Sigmoid colon (tissue), 7 donors: Measurements from ENCODE around the gene SLC6A6. TPM values are rescaled to one million over a fixed set of nuclear protein-coding genes. Genes with fewer than 3 reads are reported as not detected.
"Not testable (repeated sequence)": the region's sequence is repeated elsewhere in the genome, so short reads cannot be mapped to it uniquely, and the experiment has no call there.

ENCODE experiments used
- DNase-seq: peaks from one replicate; pipeline ENCODE4 v3.0.0-alpha.2; 2019
- H3K27ac ChIP-seq, 4 donors: fragments of 200-600 bp; sonication (generic); one replicate each; pipeline ENCODE4 v1.5.1; 2016 to 2019; ENCODE audit warnings: mild to moderate bottlenecking in 1 of 4
- H3K27me3 ChIP-seq, 3 donors: fragments of 200-600 bp; sonication (generic); one replicate each; pipeline ENCODE4 v1.5.1; 2019; ENCODE audit warnings: mild to moderate bottlenecking in 1 of 3
- H3K36me3 ChIP-seq, 4 donors: fragments of 200-600 bp; sonication (generic); one replicate each; pipeline ENCODE4 v1.5.1; 2016 to 2019
- H3K4me1 ChIP-seq, 4 donors: fragments of 200-600 bp; sonication (generic); one replicate each; pipeline ENCODE4 v1.5.1; 2017 to 2019
- H3K4me3 ChIP-seq, 4 donors: fragments of 200-600 bp; sonication (generic); one replicate each; pipeline ENCODE4 v1.5.1; 2017 to 2019; ENCODE audit warnings: mild to moderate bottlenecking in 2 of 4, moderate library complexity in 1 of 4
- H3K9me3 ChIP-seq, 4 donors: fragments of 200-600 bp in 3 of 4; sonication (generic) in 3 of 4; one replicate each; pipeline versions ENCODE4 v1.5.1 to v1.6.1; 2013 to 2019
- EP300 ChIP-seq, 4 donors: sonication (generic); formaldehyde crosslinking; IDR thresholded peaks; one replicate each; pipeline ENCODE4 v1.6.1; 2017; ENCODE audit warnings: antibody characterized with exemption in 4 of 4
- POLR2A ChIP-seq, 2 donors: fragments of 450-650 bp; IDR thresholded peaks; one replicate each; pipeline ENCODE4 v1.6.1; 2016; ENCODE audit warnings: antibody characterized with exemption in 2 of 2, mild to moderate bottlenecking in 2 of 2, moderate library complexity in 2 of 2
- POLR2AphosphoS5 ChIP-seq, 4 donors: sonication (generic); formaldehyde crosslinking; IDR thresholded peaks; one replicate each; pipeline ENCODE4 v1.6.1; 2017; ENCODE audit warnings: antibody characterized with exemption in 4 of 4
- WGBS, 2 donors: extraction: QIAGEN DNeasy Blood & Tissue Kit; methylation state at CpG; one replicate each; pipeline ENCODE4 v1.1.7; 2013; 5-methylcytosine and 5-hydroxymethylcytosine counted together
- intact Hi-C: fragments of 100-400 bp; cut with DNase I; formaldehyde crosslinking; loops from one replicate; pipeline ENCODE4 v1.15.1; 2023
- polyA plus RNA-seq, 3 donors: library from polyadenylated mRNA; stranded (reverse); fragments of 200-250 nt; gene quantifications; one replicate each; pipeline ENCODE4 v1.2.3, GENCODE V29; 2013
- total RNA-seq, 4 donors: library from RNA; depleted of rRNA; stranded (reverse); fragments of >200 nt; gene quantifications; one replicate each; pipeline ENCODE4 v1.1.0, GENCODE V29; 2016
- TF ChIP-seq, protein P1 (sequence below), 4 experiments: fragments of 450-650 bp in 3 of 4; fragments of 200-600 bp in 1 of 4; IDR thresholded peaks; one replicate each; pipeline ENCODE4 v1.5.1; 2016 to 2019; ENCODE audit warnings: antibody characterized with exemption in 4 of 4, mild to moderate bottlenecking in 3 of 4, moderate library complexity in 2 of 4
- donor health status: healthy with polysubstance abuse.
- donor health status: Bipolar disorder and iron deficiency.
- donor health status: healthy.

The SLC6A6 gene
- total and polyA plus RNA-seq, 7 donors: 2.3 to 19.1 (median 8.4) TPM

DNA sequence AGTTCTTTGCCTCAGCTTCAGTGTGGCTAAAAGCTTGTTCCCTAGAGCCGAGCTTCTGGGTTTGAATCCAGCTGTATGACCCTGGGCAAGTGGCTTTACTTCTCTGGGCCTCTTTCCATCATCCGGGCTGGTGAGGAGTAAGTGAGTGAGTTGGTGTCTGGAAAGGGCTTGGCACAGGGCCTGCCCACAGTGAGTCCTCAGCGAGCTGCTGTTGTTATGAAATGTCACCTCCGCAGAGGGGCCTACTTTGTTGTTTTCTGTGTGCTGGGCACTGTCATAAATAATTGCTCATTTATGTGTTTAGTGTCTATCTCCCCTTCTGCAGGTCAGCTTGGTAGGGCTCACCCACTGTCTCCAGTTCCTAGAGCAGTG, 31.7 kb downstream of the SLC6A6 start:
- Histone ChIP-seq H3K9me3 (no peaks in the 10 kb centered on the region), H3K27me3 (no peaks in the 10 kb centered on the region), H3K36me3 (no peaks in the 10 kb centered on the region), H3K4me3 (no peak overlapping the region), H3K4me1 (peaks cover 0 to 47% (median 33%) of the 10 kb centered on the region in 4 donors), H3K27ac (peak overlapping the region in 2 of 4 donors; percentile 46 to 51)
- TF ChIP-seq POLR2AphosphoS5 (IDR thresholded peaks at IDR 0.05): no peak
- TF ChIP-seq EP300 (IDR thresholded peaks at IDR 0.05): no peak
- TF ChIP-seq POLR2A (IDR thresholded peaks at IDR 0.05): no peak
- TF ChIP-seq, protein P1, sequence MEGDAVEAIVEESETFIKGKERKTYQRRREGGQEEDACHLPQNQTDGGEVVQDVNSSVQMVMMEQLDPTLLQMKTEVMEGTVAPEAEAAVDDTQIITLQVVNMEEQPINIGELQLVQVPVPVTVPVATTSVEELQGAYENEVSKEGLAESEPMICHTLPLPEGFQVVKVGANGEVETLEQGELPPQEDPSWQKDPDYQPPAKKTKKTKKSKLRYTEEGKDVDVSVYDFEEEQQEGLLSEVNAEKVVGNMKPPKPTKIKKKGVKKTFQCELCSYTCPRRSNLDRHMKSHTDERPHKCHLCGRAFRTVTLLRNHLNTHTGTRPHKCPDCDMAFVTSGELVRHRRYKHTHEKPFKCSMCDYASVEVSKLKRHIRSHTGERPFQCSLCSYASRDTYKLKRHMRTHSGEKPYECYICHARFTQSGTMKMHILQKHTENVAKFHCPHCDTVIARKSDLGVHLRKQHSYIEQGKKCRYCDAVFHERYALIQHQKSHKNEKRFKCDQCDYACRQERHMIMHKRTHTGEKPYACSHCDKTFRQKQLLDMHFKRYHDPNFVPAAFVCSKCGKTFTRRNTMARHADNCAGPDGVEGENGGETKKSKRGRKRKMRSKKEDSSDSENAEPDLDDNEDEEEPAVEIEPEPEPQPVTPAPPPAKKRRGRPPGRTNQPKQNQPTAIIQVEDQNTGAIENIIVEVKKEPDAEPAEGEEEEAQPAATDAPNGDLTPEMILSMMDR (IDR thresholded peaks at IDR 0.05): no peak
- no peak for DNase-seq
- intact Hi-C loops: no loop called here
- 52 to 66% methylated on average over 4 of the region's 4 CpGs for WGBS, 2 donors

DNA sequence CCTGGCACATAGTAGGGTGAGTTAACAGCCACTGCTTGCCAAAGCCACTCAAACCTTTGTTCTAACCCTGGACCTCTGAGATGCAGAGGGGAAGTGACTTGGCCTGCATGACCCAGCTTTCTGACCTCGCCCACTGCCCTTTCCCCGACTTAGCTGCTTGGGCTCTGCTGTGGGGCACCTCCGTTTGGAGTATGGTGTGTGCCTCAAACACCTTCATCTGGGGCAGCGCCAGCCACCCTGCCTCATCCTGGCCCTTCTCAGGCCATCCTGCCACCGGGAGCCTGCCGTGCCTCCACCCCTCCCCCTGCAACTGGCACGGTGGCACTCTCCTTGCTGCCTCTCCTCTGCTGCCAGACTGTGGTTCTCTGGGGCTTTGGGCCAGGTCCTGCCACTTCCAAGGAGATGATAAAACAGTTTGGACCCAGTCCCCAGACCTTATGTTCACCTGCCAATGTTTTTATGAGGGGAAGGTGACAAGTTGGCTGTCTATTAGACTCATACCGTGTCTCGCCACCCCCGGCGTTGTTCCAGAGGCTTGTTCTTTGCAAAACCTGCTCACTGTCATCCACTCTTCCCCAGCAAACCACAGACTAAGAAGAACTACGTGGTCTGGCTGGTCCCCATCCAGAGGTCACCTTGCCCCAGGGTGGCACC, 32.2 kb downstream of the SLC6A6 start:
- 26 to 65% methylated on average over 12 of the region's 12 CpGs for WGBS, 2 donors
- peak in 1 of 4 donors; percentile 5 for TF ChIP-seq POLR2AphosphoS5 (IDR thresholded peaks at IDR 0.05)
- TF ChIP-seq EP300 (IDR thresholded peaks at IDR 0.05): no peak
- Histone ChIP-seq H3K27ac (peak overlapping the region in 3 of 4 donors; percentile 6 to 51 (median 46)), H3K36me3 (no peaks in the 10 kb centered on the region), H3K27me3 (no peaks in the 10 kb centered on the region), H3K4me1 (peaks cover 0 to 51% (median 35%) of the 10 kb centered on the region in 4 donors), H3K9me3 (no peaks in the 10 kb centered on the region), H3K4me3 (no peak overlapping the region)
- DNase-seq: no peak
- intact Hi-C loops: no loop called here

DNA sequence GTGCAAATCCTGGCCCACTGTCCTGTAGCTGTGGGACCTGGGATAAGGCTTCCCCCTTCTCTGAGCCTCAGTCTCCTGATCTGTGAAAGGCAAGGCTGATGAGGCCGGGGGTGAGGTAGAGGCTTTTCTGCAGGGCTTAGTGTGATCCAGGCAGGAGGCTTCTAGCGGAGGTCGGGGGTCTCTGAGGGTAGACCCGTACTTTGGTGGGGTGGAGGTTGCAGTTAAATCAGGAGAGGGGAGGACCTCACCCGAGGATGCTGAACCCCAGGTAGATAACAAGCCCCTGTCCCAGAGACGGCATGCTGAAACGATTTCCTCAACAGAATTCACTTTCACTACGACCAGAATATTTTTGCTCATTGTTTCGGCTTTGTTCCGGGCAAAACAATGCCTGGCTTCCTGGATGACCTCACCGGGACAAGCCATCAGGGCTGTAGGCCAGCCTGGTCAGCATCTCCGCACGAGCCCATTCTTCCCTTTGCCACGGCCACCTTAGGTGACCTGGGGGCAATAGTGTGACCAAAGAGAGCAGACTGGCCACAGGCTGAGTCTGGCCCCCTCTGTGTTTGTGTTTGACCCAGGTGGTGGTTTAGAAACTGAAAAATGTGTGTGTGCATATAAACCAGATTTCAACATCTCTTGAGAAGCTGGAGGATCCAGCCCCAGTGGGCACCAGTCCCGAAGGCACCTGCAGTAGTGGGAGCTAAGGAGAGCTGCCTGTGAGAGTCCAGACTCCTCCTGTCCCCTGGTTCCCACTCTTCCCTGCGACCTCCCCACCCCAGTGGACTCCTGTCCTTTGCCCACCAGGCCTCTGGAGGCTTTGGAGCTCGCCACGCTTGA, 33.0 kb downstream of the SLC6A6 start:
- H3K9me3 ChIP-seq: no peaks in the 10 kb centered on the region
- no peak overlapping the region for H3K4me3 ChIP-seq
- H3K4me1 ChIP-seq: peaks cover 0 to 58% (median 36%) of the 10 kb centered on the region in 4 donors
- H3K27me3 ChIP-seq: no peaks in the 10 kb centered on the region
- TF ChIP-seq EP300 (IDR thresholded peaks at IDR 0.05) (no peak), POLR2AphosphoS5 (IDR thresholded peaks at IDR 0.05) (peak in 1 of 4 donors; percentile 50)
- TF ChIP-seq, protein P1 (IDR thresholded peaks at IDR 0.05): no peak
- 87 to 91% methylated on average over 18 of the region's 18 CpGs for WGBS, 2 donors
- H3K27ac ChIP-seq: peak overlapping the region; percentile 3 to 51 (median 26)
- H3K36me3 ChIP-seq: no peaks in the 10 kb centered on the region
- no peak for DNase-seq
- intact Hi-C loops: no loop called here

DNA sequence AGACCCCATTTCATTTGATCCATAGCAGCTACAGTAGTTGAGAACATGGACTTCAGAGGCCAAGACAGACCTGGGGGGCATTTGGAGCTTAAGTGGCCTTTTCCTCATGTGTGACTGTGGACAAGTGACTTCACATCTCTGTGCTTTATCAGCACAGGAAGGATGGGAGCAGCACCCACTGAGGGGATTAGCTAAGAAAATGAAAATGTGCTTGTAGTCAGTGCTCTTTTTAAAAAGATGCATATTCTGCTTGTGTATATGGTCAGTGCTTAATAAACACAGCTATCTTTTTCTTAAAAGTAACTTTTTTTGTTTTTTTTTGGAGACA, 34.5 kb downstream of the SLC6A6 start:
- TF ChIP-seq POLR2A (IDR thresholded peaks at IDR 0.05) (no peak), EP300 (IDR thresholded peaks at IDR 0.05) (no peak), POLR2AphosphoS5 (IDR thresholded peaks at IDR 0.05) (no peak)
- TF ChIP-seq, protein P1 (IDR thresholded peaks at IDR 0.05): no peak
- Histone ChIP-seq H3K27ac (no peak overlapping the region), H3K27me3 (no peaks in the 10 kb centered on the region), H3K4me3 (no peak overlapping the region), H3K4me1 (peaks cover 0 to 51% (median 31%) of the 10 kb centered on the region in 4 donors), H3K36me3 (no peaks in the 10 kb centered on the region), H3K9me3 (no peaks in the 10 kb centered on the region)
- intact Hi-C loops: no loop called here
- no peak for DNase-seq

DNA sequence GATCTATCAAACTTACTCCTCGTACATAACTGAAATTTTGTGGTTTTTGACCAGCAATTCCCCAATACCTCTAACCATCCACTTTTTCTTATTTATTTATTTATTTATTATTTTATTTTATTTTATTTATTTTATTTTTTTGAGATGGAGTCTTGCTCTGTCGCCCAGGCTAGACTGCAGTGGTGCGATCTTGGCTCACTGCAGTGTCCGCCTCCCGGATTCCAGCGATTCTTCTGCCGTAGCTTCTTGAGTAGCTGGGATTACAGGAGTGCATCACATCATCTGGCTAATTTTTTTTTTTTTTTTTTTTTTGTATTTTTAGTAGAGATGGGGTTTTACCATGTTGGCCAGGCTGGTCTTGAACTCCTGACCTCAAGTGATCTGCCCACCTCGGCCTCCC, 35.3 kb downstream of the SLC6A6 start:
- WGBS, 2 donors: 74 to 94% methylated on average over 8 of the region's 8 CpGs
- intact Hi-C loops, H3K27ac ChIP-seq, DNase-seq, H3K36me3 ChIP-seq, H3K27me3 ChIP-seq, H3K9me3 ChIP-seq, H3K4me3 ChIP-seq: not testable (repeated sequence)
- H3K4me1 ChIP-seq: peaks cover 0 to 43% (median 23%) of the 10 kb centered on the region in 4 donors
